ENCODE measurements around the gene RXRA. TPM values are rescaled to one million over a fixed set of nuclear protein-coding genes. Genes with fewer than 3 reads are reported as not detected.

Gene RXRA
- total and polyA plus RNA-seq, 2 of the 13 experiments (the other 11 are each of a cell fraction or from before 2014, with no cell fraction given): 18.9 to 29.2 TPM

- no peak overlapping the region for H3K27ac ChIP-seq (ENCODE audit: extremely low read length, insufficient read depth, low read length)
- CTCF ChIA-PET (ENCODE audit: low intra/inter-chr PET ratio, low total read pairs): no interaction called here
- peaks cover 20 to 46% of the 10 kb centered on the region in 2 experiments for H3K27me3 ChIP-seq (ENCODE audit: control insufficient read depth in 1 of 2, insufficient read depth in 2 of 2, low read length in 2 of 2)
- FAIRE-seq (no peak), DNase-seq (ENCODE audit: low spot score) (no peak), ATAC-seq (peak; percentile 68)
- no peak overlapping the region for H3K4me3 ChIP-seq (replicated peaks in 1 of 3; ENCODE audit: insufficient read depth in 1 of 3, low read depth in 2 of 3, low read length in 3 of 3)
- POLR2A ChIA-PET: no interaction called here
- intact Hi-C loops (cut with micrococcal nuclease; ENCODE audit: unreplicated experiment): no loop called here
- no peak for TF ChIP-seq HNRNPLL (IDR thresholded peaks at IDR 0.05; ENCODE audit: low read depth, low read length, poor library complexity, severe bottlenecking)
- TF ChIP-seq HNF4A (CRISPR knock-in tag; IDR thresholded peaks at IDR 0.05): peak; percentile 32; the same call in 1 of the 2 replicates
- TF ChIP-seq ZMYM3 (CRISPR knock-in tag; IDR thresholded peaks at IDR 0.05): 0 out of 2 replicates have a peak, but pooled peaks have one; percentile 39
- peak; percentile 30; the same call in 1 of the 2 replicates for TF ChIP-seq SAP130 (CRISPR knock-in tag; IDR thresholded peaks at IDR 0.05; ENCODE audit: low read depth)
- peaks cover 40% of the 10 kb centered on the region for H3K4me1 ChIP-seq (ENCODE audit: insufficient read depth, low read length)
- in situ Hi-C loops (cut with HindIII; ENCODE audit: extremely low pct_ligation_motif_present, low pct_unique_long_range_greater_than_20kb): no loop called here
- 0% methylated on average over 2 of the region's 2 CpGs for WGBS (ENCODE audit: low lambda C conversion rate)
- no peaks in the 10 kb centered on the region for H4K20me1 ChIP-seq (ENCODE audit: insufficient read depth, low read length)
- no peaks in the 10 kb centered on the region for H3K9me3 ChIP-seq (ENCODE audit: low read length)
- no peaks in the 10 kb centered on the region for H3K79me2 ChIP-seq (ENCODE audit: insufficient read depth, low read length)
- H3K36me3 ChIP-seq (replicated peaks in 1 of 2; ENCODE audit: control insufficient read depth in 1 of 2, insufficient read depth in 2 of 2, low read length in 2 of 2): no peaks in the 10 kb centered on the region
- BruUV-seq (replicated peaks): no TSS peak
- no peak overlapping the region for H2AFZ ChIP-seq (ENCODE audit: low read length)
- peak overlapping the region; percentile 11; the same call in 1 of the 2 replicates for H3K4me2 ChIP-seq (ENCODE audit: low read depth, low read length)
- no peak overlapping the region for H3K9ac ChIP-seq (ENCODE audit: insufficient read depth, low read depth, low read length)
These were observed 12.8 kb upstream of the RXRA start for GRCh38 chr9:134313470-134313869.

GRCh38 chr9:134314039-134314949, 12.0 kb upstream of the RXRA start:
- FAIRE-seq (no peak), DNase-seq (ENCODE audit: low spot score) (no peak), ATAC-seq (peak; percentile 13; the same call in 2 of the 3 replicates)
- Histone ChIP-seq H3K9me3 (ENCODE audit: low read length) (no peaks in the 10 kb centered on the region), H3K27ac (ENCODE audit: extremely low read length, insufficient read depth, low read length) (no peak overlapping the region), H3K9ac (ENCODE audit: insufficient read depth, low read depth, low read length) (no peak overlapping the region), H3K27me3 (ENCODE audit: control insufficient read depth in 1 of 2, insufficient read depth in 2 of 2, low read length in 2 of 2) (peaks cover 25 to 53% of the 10 kb centered on the region in 2 experiments), H4K20me1 (ENCODE audit: insufficient read depth, low read length) (no peaks in the 10 kb centered on the region), H3K4me1 (ENCODE audit: insufficient read depth, low read length) (peaks cover 49% of the 10 kb centered on the region), H2AFZ (ENCODE audit: low read length) (no peak overlapping the region), H3K79me2 (ENCODE audit: insufficient read depth, low read length) (no peaks in the 10 kb centered on the region), H3K36me3 (replicated peaks in 1 of 2; ENCODE audit: control insufficient read depth in 1 of 2, insufficient read depth in 2 of 2, low read length in 2 of 2) (no peaks in the 10 kb centered on the region), H3K4me2 (ENCODE audit: low read depth, low read length) (peak overlapping the region; percentile 11; the same call in 1 of the 2 replicates), H3K4me3 (replicated peaks in 1 of 3; ENCODE audit: insufficient read depth in 1 of 3, low read depth in 2 of 3, low read length in 3 of 3) (no peak overlapping the region)
- POLR2A ChIA-PET: no interaction called here
- 70% methylated on average over 6 of the region's 20 CpGs for WGBS (ENCODE audit: low lambda C conversion rate)
- intact Hi-C loops (cut with micrococcal nuclease; ENCODE audit: unreplicated experiment): no loop called here
- in situ Hi-C loops (cut with HindIII; ENCODE audit: extremely low pct_ligation_motif_present, low pct_unique_long_range_greater_than_20kb): no loop called here
- no TSS peak for BruUV-seq (replicated peaks)
- TF ChIP-seq SNRNP70 (IDR thresholded peaks at IDR 0.05; ENCODE audit: low read depth, low read length) (no peak), ZNF629 (CRISPR knock-in tag; conservative IDR thresholded peaks at IDR 0.05) (peak; percentile 80)
- CTCF ChIA-PET (ENCODE audit: low intra/inter-chr PET ratio, low total read pairs): no interaction called here
